Keratinocyte (primary cell): ENCODE measurements around the gene SF3A1. TPM values are rescaled to one million over a fixed set of nuclear protein-coding genes. Genes with fewer than 3 reads are reported as not detected.

Source experiments
- DNase-seq: peaks from one replicate; pipeline ENCODE4 v3.0.0-alpha.2; 2011; ENCODE audit warnings: low read depth, missing footprints, low spot score
- FAIRE-seq: peaks from 2 replicates; lab custom pipeline; 2011; peaks lifted over from hg19 to GRCh38; lab: Jason Lieb, UNC
- H2AFZ ChIP-seq: 2 replicates; pipeline ENCODE4 v1.6.0; 2012; ENCODE audit warnings: low read length, control low read depth, inconsistent platforms; ENCODE audit not compliant: control insufficient read depth
- H3K27ac ChIP-seq: 2 replicates; pipeline ENCODE4 v1.5.1; 2011; ENCODE audit warnings: low read length; ENCODE audit not compliant: control insufficient read depth, insufficient read depth
- H3K27me3 ChIP-seq: 3 replicates; pipeline ENCODE4 v1.6.0; 2011; ENCODE audit warnings: low read length; ENCODE audit not compliant: control insufficient read depth, insufficient read depth; ENCODE audit errors: extremely low read depth
- H3K36me3 ChIP-seq, 2 experiments: 2 replicates in 1 of 2; 3 replicates in 1 of 2; pipeline ENCODE4 v1.5.1; 2011; ENCODE audit warnings: low read length in 2 of 2, mild to moderate bottlenecking in 1 of 2; ENCODE audit not compliant: control insufficient read depth in 2 of 2, insufficient read depth in 2 of 2; ENCODE audit errors: extremely low read depth in 1 of 2
- H3K4me1 ChIP-seq: 3 replicates; pipeline ENCODE4 v1.5.1; 2011; ENCODE audit warnings: low read length; ENCODE audit not compliant: control insufficient read depth, insufficient read depth; ENCODE audit errors: extremely low read depth
- H3K4me2 ChIP-seq: 3 replicates; pipeline ENCODE4 v1.6.0; 2011; ENCODE audit warnings: low read depth, low read length; ENCODE audit not compliant: control insufficient read depth, insufficient read depth; ENCODE audit errors: extremely low read depth
- H3K4me3 ChIP-seq, 3 experiments: fragments of 200-600 bp in 1 of 3; sonication (generic) in 1 of 3; 2 replicates in 2 of 3; 3 replicates in 1 of 3; pipeline ENCODE4 v1.5.1; 2011 to 2016; ENCODE audit warnings: low read length in 3 of 3, mild to moderate bottlenecking in 3 of 3, control low read depth in 2 of 3, inconsistent platforms in 1 of 3, low read depth in 1 of 3, mixed read lengths in 1 of 3, mixed run types in 1 of 3, moderate library complexity in 1 of 3; ENCODE audit not compliant: control insufficient read depth in 2 of 3, insufficient read depth in 2 of 3; ENCODE audit errors: extremely low read depth in 1 of 3
- H3K79me2 ChIP-seq: 2 replicates; pipeline ENCODE4 v1.6.0; 2012; ENCODE audit warnings: low read length; ENCODE audit not compliant: control insufficient read depth, insufficient read depth
- H3K9ac ChIP-seq: 3 replicates; pipeline ENCODE4 v1.6.0; 2011; ENCODE audit warnings: low read length; ENCODE audit not compliant: control insufficient read depth, insufficient read depth; ENCODE audit errors: extremely low read depth
- H3K9me1 ChIP-seq: 3 replicates; pipeline ENCODE4 v1.6.0; 2011; ENCODE audit warnings: low read length; ENCODE audit not compliant: control insufficient read depth, insufficient read depth; ENCODE audit errors: extremely low read depth
- H3K9me3 ChIP-seq: 2 replicates; pipeline ENCODE4 v1.5.1; 2012; ENCODE audit warnings: low read depth, low read length; ENCODE audit not compliant: control insufficient read depth
- H4K20me1 ChIP-seq: 3 replicates; pipeline ENCODE4 v1.6.0; 2011; ENCODE audit warnings: low read length; ENCODE audit not compliant: control insufficient read depth, insufficient read depth; ENCODE audit errors: extremely low read depth
- EZH2 ChIP-seq: IDR thresholded peaks from one replicate; pipeline ENCODE4 v1.6.1; 2012; ENCODE audit warnings: inconsistent platforms, mild to moderate bottlenecking, low read length, moderate library complexity
- dilution Hi-C: fragments of 300-500 bp; cut with MboI; formaldehyde crosslinking; loops from one replicate; pipeline ENCODE4 v1.7.0; 2020; ENCODE audit warnings: low sequenced_read_pairs; ENCODE audit not compliant: extremely low pct_ligation_motif_present
- polyA plus RNA-seq, 5 experiments: library from polyadenylated mRNA; depleted of rRNA in 3 of 5; stranded (reverse) in 3 of 5; stranded (forward) in 1 of 5; unstranded in 1 of 5; fragments of >200 nt; gene quantifications; 1 replicate in 1 of 5; 2 replicates in 3 of 5; 3 replicates in 1 of 5; pipeline versions ENCODE4 v1.2.1 to v1.2.3, GENCODE V29; 2011 to 2012; ENCODE audit warnings: missing spikeins in 2 of 5, low read depth in 1 of 5, low replicate concordance in 1 of 5
- TF ChIP-seq, protein P1 (sequence below), 3 experiments: IDR thresholded peaks in 1 of 3; conservative IDR thresholded peaks in 1 of 3; optimal IDR thresholded peaks in 1 of 3; 2 replicates in 2 of 3; 3 replicates in 1 of 3; pipeline versions ENCODE3 to v1.5.1; 2011; ENCODE audit warnings: low read length in 3 of 3, mild to moderate bottlenecking in 3 of 3, moderate library complexity in 2 of 3, control low read depth in 1 of 3, inconsistent platforms in 1 of 3; ENCODE audit not compliant: insufficient read depth in 2 of 3; ENCODE audit errors: extremely low read depth in 1 of 3

Gene SF3A1
- polyA plus RNA-seq, 1 donor (not counting 4 experiments of a cell fraction or from before 2014, with no cell fraction given) = 34.2 TPM

- TF ChIP-seq, protein P1, sequence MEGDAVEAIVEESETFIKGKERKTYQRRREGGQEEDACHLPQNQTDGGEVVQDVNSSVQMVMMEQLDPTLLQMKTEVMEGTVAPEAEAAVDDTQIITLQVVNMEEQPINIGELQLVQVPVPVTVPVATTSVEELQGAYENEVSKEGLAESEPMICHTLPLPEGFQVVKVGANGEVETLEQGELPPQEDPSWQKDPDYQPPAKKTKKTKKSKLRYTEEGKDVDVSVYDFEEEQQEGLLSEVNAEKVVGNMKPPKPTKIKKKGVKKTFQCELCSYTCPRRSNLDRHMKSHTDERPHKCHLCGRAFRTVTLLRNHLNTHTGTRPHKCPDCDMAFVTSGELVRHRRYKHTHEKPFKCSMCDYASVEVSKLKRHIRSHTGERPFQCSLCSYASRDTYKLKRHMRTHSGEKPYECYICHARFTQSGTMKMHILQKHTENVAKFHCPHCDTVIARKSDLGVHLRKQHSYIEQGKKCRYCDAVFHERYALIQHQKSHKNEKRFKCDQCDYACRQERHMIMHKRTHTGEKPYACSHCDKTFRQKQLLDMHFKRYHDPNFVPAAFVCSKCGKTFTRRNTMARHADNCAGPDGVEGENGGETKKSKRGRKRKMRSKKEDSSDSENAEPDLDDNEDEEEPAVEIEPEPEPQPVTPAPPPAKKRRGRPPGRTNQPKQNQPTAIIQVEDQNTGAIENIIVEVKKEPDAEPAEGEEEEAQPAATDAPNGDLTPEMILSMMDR (optimal IDR thresholded peaks at IDR 0.05 in 1 of 3, IDR thresholded peaks at IDR 0.05 in 1 of 3, conservative IDR thresholded peaks at IDR 0.05 in 1 of 3; ENCODE audit: extremely low read depth in 1 of 3, insufficient read depth in 2 of 3, low read length in 3 of 3) = no peak
- TF ChIP-seq EZH2 = no peak
- Histone ChIP-seq H3K9ac (no peak overlapping the region), H3K36me3 (peaks cover 0 to 7% of the 10 kb centered on the region in 2 experiments), H3K9me1 (no peaks in the 10 kb centered on the region), H3K79me2 (no peaks in the 10 kb centered on the region), H3K27me3 (no peaks in the 10 kb centered on the region), H3K4me3 (no peak overlapping the region), H3K4me1 (peaks cover 5% of the 10 kb centered on the region), H4K20me1 (no peaks in the 10 kb centered on the region), H3K27ac (no peak overlapping the region), H3K9me3 (no peaks in the 10 kb centered on the region), H2AFZ (no peak overlapping the region), H3K4me2 (no peak overlapping the region)
- DNase-seq (no peak), FAIRE-seq (no peak)
- dilution Hi-C loops = no loop called here
Measured at GRCh38 chr22:30282616-30283046, 74.1 kb downstream of the SF3A1 start.

Other genes starting within 250 kb of the SF3A1 start
- gene LIF, start 110.1 kb downstream of the SF3A1 start, polyA plus RNA-seq = 1.2 to 14.3 TPM (median 3.1 TPM) in 3 replicates
- not detected in 3 replicates for gene OSM, start 90.0 kb downstream of the SF3A1 start, polyA plus RNA-seq
- 6.7 to 20.0 TPM (median 9.1 TPM) in 3 replicates for gene CASTOR1, start 67.4 kb downstream of the SF3A1 start, polyA plus RNA-seq
- 15.0 to 27.4 TPM (median 17.8 TPM) in 3 replicates for gene TBC1D10A, start 30.0 kb downstream of the SF3A1 start, polyA plus RNA-seq
- 1.3 to 2.2 TPM (median 1.6 TPM) in 3 replicates for gene CCDC157, start 113 bp upstream of the SF3A1 start, polyA plus RNA-seq
- gene RNF215, start 30.5 kb upstream of the SF3A1 start, polyA plus RNA-seq = 5.1 to 17.0 TPM (median 8.3 TPM) in 3 replicates
- 103 to 146 TPM (median 129 TPM) in 3 replicates for gene SEC14L2, start 40.1 kb upstream of the SF3A1 start, polyA plus RNA-seq
- gene MTFP1, start 68.9 kb upstream of the SF3A1 start, polyA plus RNA-seq = 5.7 to 13.7 TPM (median 8.4 TPM) in 3 replicates
- not detected in 3 replicates for gene SEC14L3, start 115.1 kb upstream of the SF3A1 start, polyA plus RNA-seq
- 0.05 to 0.08 TPM (median 0.06 TPM) in 3 replicates for gene SEC14L4, start 148.8 kb upstream of the SF3A1 start, polyA plus RNA-seq
- gene SEC14L6, start 189.8 kb upstream of the SF3A1 start, polyA plus RNA-seq = 0.10 TPM in 1 of 3 replicates, not detected in the others
- gene GAL3ST1, start 217.8 kb upstream of the SF3A1 start, polyA plus RNA-seq = not detected in 3 replicates
- gene PES1, start 235.0 kb upstream of the SF3A1 start, polyA plus RNA-seq = 94.9 to 116 TPM (median 95.7 TPM) in 3 replicates